LNCaP clone FGC (cell line): Measurements from ENCODE around the gene GTF2H4.

Experiments used
- DNase-seq: peaks from one replicate; pipeline ENCODE4 v3.0.0-alpha.2; 2011; ENCODE audit warnings: low read depth
- H3K4me3 ChIP-seq: 2 replicates; pipeline ENCODE4 v1.5.1; 2011; ENCODE audit warnings: mild to moderate bottlenecking, low read depth, low read length, control low read depth
- TF ChIP-seq, protein P1 (sequence below): IDR thresholded peaks from 2 replicates; pipeline ENCODE4 v1.5.1; 2012; ENCODE audit warnings: mild to moderate bottlenecking; ENCODE audit not compliant: control insufficient read depth, insufficient read depth; ENCODE audit errors: extremely low read depth

The GTF2H4 gene

DNA sequence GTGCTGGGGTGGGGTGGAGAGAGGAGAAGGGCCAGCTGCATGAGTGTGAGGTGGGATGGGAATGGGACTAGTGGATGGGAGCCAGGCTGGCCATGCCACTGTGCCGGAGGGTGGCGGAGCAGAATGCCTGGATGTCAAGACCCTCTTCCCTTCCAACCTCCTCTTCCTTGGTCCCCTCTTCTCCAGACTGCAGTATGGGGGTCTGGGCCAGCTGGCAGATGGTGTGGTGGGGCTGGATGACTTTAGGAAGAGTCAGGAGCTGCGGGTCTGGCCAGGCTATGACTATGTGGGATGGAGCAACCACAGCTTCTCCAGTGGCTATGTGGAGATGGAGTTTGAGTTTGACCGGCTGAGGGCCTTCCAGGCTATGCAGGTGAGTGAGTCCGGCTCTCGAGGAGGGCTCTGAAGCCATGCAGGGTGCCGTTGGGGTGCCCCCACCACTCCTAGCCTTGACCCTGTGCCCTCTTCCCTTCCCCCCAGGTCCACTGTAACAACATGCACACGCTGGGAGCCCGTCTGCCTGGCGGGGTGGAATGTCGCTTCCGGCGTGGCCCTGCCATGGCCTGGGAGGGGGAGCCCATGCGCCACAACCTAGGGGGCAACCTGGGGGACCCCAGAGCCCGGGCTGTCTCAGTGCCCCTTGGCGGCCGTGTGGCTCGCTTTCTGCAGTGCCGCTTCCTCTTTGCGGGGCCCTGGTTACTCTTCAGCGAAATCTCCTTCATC lies 16.0 kb upstream of the GTF2H4 start:
- no peak overlapping the region for H3K4me3 ChIP-seq
- TF ChIP-seq, protein P1, sequence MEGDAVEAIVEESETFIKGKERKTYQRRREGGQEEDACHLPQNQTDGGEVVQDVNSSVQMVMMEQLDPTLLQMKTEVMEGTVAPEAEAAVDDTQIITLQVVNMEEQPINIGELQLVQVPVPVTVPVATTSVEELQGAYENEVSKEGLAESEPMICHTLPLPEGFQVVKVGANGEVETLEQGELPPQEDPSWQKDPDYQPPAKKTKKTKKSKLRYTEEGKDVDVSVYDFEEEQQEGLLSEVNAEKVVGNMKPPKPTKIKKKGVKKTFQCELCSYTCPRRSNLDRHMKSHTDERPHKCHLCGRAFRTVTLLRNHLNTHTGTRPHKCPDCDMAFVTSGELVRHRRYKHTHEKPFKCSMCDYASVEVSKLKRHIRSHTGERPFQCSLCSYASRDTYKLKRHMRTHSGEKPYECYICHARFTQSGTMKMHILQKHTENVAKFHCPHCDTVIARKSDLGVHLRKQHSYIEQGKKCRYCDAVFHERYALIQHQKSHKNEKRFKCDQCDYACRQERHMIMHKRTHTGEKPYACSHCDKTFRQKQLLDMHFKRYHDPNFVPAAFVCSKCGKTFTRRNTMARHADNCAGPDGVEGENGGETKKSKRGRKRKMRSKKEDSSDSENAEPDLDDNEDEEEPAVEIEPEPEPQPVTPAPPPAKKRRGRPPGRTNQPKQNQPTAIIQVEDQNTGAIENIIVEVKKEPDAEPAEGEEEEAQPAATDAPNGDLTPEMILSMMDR = no peak
- DNase-seq = no peak

DNA sequence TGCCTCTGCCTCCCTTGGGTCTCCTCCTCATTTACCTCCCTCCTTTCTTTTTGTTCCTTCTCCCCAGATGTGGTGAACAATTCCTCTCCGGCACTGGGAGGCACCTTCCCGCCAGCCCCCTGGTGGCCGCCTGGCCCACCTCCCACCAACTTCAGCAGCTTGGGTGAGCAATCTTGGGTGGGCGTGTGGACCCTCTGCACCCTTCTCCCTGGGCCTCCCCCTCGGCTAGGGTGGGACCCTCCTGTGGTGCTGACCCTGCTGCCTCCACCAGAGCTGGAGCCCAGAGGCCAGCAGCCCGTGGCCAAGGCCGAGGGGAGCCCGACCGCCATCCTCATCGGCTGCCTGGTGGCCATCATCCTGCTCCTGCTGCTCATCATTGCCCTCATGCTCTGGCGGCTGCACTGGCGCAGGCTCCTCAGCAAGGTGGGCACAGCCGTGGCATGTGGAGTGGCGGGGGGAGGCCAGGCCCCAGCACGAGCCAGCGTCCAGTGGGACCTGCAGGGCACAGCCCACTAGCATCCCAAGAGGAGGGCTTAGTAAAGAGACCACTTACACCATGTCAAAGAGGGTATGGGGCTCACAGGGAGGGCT lies 14.9 kb upstream of the GTF2H4 start:
- DNase-seq = no peak
- H3K4me3 ChIP-seq = no peak overlapping the region
- TF ChIP-seq, protein P1 = no peak

DNA sequence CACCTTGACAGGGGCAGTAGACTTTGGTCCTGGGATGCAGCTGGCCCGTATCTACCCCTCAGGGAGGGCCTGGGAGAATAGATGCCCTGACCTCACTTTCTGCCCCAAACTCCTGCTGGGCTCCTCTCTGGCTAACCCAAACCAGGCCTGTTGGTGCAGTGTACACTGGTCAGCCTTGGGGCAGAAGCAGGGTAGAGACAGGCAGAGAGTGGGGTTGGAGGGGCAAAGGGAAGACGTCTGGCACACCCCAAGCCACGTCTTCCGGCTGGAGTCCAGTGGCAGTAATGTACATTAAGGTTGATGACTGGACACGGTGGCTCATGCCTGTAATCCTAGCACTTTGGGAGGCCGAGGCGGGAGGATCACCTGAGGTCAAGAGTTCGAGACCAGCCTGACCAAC lies 14.3 kb upstream of the GTF2H4 start:
- TF ChIP-seq, protein P1 = no peak
- DNase-seq = no peak
- H3K4me3 ChIP-seq = no peak overlapping the region

DNA sequence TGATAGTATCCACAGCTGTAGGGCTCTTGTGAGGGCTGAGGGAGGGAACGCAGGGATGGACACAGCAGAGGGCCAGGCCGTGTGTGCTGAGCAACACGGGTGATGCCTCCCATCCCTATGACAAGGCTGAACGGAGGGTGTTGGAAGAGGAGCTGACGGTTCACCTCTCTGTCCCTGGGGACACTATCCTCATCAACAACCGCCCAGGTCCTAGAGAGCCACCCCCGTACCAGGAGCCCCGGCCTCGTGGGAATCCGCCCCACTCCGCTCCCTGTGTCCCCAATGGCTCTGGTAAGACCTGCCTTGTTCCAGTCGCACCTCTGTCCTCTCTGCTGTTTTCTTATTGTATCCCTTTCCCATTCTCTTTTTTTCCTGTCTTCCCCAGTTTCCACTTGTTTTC lies 13.6 kb upstream of the GTF2H4 start:
- TF ChIP-seq, protein P1 = no peak
- DNase-seq = no peak
- H3K4me3 ChIP-seq = no peak overlapping the region

DNA sequence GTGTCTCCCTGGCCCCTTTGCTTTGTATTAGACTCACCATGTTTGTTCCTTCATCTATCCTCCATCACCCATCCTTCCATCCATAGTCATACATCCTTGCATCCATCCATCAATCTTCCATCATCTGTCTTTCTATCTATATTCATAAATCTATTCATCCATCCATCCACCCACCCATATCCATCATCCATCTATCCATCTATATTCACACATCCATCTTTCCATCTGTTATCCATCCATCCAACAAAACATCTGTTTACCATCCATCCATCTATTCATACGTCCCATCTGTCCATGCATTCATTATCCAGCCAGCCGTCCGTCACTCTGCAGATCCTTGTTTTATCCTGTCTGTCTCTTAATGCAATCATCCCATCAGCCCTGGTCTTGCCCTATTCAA lies 13.1 kb upstream of the GTF2H4 start:
- H3K4me3 ChIP-seq = no peak overlapping the region
- TF ChIP-seq, protein P1 = no peak
- no peak for DNase-seq

DNA sequence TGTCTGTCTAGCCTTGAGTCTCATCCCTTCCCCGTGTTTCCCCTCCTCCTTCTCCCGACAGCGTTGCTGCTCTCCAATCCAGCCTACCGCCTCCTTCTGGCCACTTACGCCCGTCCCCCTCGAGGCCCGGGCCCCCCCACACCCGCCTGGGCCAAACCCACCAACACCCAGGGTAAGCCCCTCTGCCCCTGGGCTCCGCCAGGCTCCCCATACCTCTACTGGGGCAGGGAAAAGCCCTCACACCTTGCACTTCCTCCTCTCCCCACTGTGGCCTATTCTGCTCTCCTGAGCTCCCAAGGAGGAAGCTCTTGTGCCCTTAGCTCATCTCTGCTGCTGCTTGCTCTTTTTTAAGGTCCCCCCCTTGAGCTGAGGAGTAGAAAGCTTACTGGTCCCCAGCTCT lies 12.7 kb upstream of the GTF2H4 start:
- DNase-seq = no peak
- H3K4me3 ChIP-seq = no peak overlapping the region
- TF ChIP-seq, protein P1 = no peak

DNA sequence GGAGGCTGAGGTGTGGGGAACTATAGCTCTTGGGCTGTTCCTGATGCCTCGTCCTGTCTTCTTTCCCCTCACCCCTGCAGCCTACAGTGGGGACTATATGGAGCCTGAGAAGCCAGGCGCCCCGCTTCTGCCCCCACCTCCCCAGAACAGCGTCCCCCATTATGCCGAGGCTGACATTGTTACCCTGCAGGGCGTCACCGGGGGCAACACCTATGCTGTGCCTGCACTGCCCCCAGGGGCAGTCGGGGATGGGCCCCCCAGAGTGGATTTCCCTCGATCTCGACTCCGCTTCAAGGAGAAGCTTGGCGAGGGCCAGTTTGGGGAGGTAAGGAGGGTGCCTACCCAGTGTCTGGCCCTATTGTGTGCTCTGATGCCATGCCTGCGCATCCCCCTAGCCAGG lies 11.5 kb upstream of the GTF2H4 start:
- no peak overlapping the region for H3K4me3 ChIP-seq
- DNase-seq = no peak
- TF ChIP-seq, protein P1 = no peak
